ENCODE data around the gene ITIH5.

GRCh38 chr10:7715515-7715914, 48.7 kb upstream of the ITIH5 start:
- TF ChIP-seq CTCF (IDR thresholded peaks at IDR 0.05) (no peak), ZFX (IDR thresholded peaks at IDR 0.05; ENCODE audit: borderline replicate concordance) (no peak)

Data from 22Rv1 (cell line).